Measurements from ENCODE around the gene CAMTA1. TPM values are rescaled to one million over a fixed set of nuclear protein-coding genes. Genes with fewer than 3 reads are reported as not detected.
"Not testable (repeated sequence)": the region's sequence is repeated elsewhere in the genome, so short reads cannot be mapped to it uniquely, and the experiment has no call there.

Gene CAMTA1
- polyA plus RNA-seq, 3 donors from 2014 or later = 52.7 to 89.0 (median 71.0) TPM

DNA sequence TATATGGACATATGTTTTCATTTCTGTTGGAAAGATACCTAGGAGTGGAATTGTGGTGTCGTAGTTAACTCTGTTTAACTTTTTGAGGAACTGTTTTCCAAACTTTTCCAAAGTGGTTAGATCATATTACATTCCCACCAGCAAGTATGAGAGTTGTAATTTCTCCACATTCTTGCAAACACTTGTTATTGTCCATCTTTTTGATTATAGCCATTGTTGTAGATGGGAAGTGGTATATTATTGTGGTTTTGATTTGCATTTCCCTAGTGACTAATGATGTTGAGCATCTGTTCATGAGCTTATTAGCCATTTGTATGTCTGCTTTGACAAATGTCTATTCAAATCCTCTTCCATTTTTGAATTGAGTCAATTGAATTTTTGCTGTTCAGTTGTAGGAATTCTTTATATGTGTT is 19.8 kb downstream of the CAMTA1 start:
- H3K27me3 Mint-ChIP-seq (ENCODE audit: low read depth in 3 of 3) = peaks cover 0 to 4% (median 3%) of the 10 kb centered on the region in 3 donors
- H3K27ac Mint-ChIP-seq = no peak overlapping the region
- H3K4me3 Mint-ChIP-seq = no peak overlapping the region
- H3K9me3 Mint-ChIP-seq = no peaks in the 10 kb centered on the region
- no peaks in the 10 kb centered on the region for H3K36me3 Mint-ChIP-seq
- H3K4me1 Mint-ChIP-seq = peaks cover 13 to 28% of the 10 kb centered on the region in 2 donors
- no peak for DNase-seq

GRCh38 chr1:6807782-6808181 is 22.5 kb downstream of the CAMTA1 start:
- DNase-seq = no peak
- no peaks in the 10 kb centered on the region for H3K9me3 Mint-ChIP-seq
- no peak overlapping the region for H3K27ac Mint-ChIP-seq
- peaks cover 0 to 4% (median 3%) of the 10 kb centered on the region in 3 donors for H3K27me3 Mint-ChIP-seq (ENCODE audit: low read depth in 3 of 3)
- H3K4me3 Mint-ChIP-seq = no peak overlapping the region
- no peaks in the 10 kb centered on the region for H3K36me3 Mint-ChIP-seq
- H3K4me1 Mint-ChIP-seq = peaks cover 20 to 25% of the 10 kb centered on the region in 2 donors

DNA sequence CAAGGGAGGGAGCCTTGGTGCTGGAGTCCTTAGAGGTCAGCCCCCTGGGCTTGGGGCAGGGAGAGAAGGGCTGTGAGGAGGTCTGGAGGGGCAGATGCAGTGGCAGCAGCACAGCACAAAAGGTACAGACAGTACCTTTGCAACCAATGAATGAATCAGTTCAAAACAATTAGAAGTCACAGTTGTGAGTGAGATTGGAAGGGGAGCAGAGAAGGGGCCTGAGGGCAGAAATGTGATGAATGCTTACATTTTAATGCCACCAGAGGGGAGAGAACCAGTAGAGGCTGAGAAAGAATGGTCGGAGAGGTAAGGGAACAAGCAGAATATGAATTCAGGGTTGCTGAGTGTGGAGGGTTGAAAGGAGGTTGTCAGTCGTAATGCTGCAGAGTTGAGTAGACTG is 24.2 kb downstream of the CAMTA1 start:
- H3K27ac Mint-ChIP-seq = no peak overlapping the region
- no peak overlapping the region for H3K4me3 Mint-ChIP-seq
- H3K27me3 Mint-ChIP-seq (ENCODE audit: low read depth in 3 of 3) = peaks cover 0 to 4% (median under 1%) of the 10 kb centered on the region in 3 donors
- DNase-seq = no peak
- no peaks in the 10 kb centered on the region for H3K9me3 Mint-ChIP-seq
- no peaks in the 10 kb centered on the region for H3K36me3 Mint-ChIP-seq
- peaks cover 19 to 29% of the 10 kb centered on the region in 2 donors for H3K4me1 Mint-ChIP-seq

DNA sequence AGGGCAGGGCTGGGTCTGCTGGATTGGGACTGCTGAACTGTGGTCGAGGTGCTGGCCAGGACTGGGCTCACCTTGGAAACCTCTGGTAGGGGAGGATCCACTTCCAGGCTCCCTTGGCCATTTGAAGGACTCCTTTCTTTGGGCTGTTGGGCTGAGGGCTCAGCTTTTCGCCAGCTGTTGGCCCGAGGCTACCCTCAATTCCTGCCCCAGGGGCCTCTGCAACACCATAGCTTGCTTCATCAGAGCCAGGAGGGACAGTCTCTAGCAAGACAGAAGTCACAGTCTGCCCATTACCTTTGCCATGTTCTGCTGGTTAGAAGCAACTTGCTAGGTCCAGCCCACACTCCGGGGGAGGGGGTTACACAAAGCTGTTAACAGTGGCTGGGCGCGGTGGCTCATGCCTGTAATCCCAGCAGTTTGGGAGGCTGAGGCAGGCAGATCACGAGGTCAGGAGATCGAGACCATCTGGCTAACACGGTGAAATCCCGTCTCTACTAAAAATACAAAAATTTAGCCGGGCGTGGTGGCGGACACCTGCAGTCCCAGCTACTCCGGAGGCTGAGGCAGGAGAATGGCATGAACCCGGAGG is 25.0 kb downstream of the CAMTA1 start:
- peaks cover 14 to 33% of the 10 kb centered on the region in 2 donors for H3K4me1 Mint-ChIP-seq
- not testable (repeated sequence) for H3K27me3 Mint-ChIP-seq (ENCODE audit: low read depth in 3 of 3); H3K9me3 Mint-ChIP-seq; DNase-seq; H3K4me3 Mint-ChIP-seq; H3K27ac Mint-ChIP-seq; H3K36me3 Mint-ChIP-seq

DNA sequence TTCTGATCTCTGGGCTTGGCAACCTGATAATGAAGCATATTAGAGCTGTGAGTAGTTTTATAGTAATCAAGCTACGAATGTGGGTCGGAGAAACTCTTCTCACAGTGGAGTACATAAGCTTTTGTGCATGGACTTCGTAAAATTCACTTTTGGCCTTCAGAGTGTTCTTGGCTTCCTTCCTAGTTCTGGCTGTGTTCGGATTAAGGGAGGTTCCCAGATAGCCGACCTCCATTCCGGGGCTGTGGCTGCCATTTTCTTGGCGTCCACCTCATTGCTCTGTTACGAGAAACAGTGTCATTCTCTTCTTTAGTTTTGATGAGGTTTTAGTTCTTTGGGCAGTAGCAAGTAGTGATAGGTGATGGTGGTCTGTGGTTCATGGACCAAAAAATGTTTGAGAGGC is 26.3 kb downstream of the CAMTA1 start:
- peaks cover 6 to 46% of the 10 kb centered on the region in 2 donors for H3K4me1 Mint-ChIP-seq
- no peaks in the 10 kb centered on the region for H3K27me3 Mint-ChIP-seq (ENCODE audit: low read depth in 3 of 3)
- H3K36me3 Mint-ChIP-seq = no peaks in the 10 kb centered on the region
- no peak overlapping the region for H3K4me3 Mint-ChIP-seq
- H3K9me3 Mint-ChIP-seq = no peaks in the 10 kb centered on the region
- no peak for DNase-seq
- no peak overlapping the region for H3K27ac Mint-ChIP-seq

DNA sequence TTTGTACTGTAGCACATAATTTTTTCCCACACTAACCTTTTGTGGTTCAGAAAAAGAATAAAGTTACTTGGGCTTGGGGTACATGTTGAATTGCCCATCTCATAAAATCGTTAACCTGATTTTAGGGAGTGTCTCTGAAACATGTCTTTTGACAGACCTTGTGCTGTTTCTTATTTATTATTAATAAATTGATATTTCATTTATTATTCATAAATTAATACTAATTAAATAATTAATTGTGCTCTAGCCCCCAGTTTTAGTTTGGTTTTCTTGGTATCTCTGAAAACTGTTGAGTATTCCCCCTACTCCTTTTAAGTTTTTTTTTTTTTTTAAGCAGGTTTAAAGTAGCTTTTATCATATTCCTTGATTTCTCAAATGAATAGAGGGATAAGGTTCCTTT is 27.9 kb downstream of the CAMTA1 start:
- H3K27me3 Mint-ChIP-seq (ENCODE audit: low read depth in 3 of 3) = no peaks in the 10 kb centered on the region
- H3K36me3 Mint-ChIP-seq = no peaks in the 10 kb centered on the region
- no peak overlapping the region for H3K4me3 Mint-ChIP-seq
- no peak overlapping the region for H3K27ac Mint-ChIP-seq
- peaks cover 10 to 59% of the 10 kb centered on the region in 2 donors for H3K4me1 Mint-ChIP-seq
- no peaks in the 10 kb centered on the region for H3K9me3 Mint-ChIP-seq
- no peak for DNase-seq

DNA sequence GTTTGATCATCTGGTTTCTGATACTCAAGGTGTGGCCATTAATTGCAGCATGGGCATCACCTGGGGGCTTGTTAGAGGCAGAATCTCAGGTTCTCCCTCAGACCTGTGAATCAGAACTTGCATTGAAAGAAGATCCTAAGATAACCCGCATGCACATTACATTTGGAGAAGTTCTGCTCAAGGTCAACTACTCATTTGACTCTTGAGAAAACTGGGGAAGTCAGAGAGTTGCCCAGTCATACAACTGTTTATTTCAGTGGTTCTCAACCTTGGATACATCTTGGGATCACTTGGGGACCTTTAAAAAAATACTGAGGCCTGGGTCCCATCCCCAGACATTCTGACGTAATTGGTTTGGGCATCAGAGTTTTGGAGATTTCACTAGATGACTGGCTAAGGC is 30.5 kb downstream of the CAMTA1 start:
- no peaks in the 10 kb centered on the region for H3K9me3 Mint-ChIP-seq
- no peaks in the 10 kb centered on the region for H3K36me3 Mint-ChIP-seq
- DNase-seq = no peak
- peaks cover 0 to 2% (median 0%) of the 10 kb centered on the region in 3 donors for H3K27me3 Mint-ChIP-seq (ENCODE audit: low read depth in 3 of 3)
- H3K4me1 Mint-ChIP-seq = peaks cover 25 to 73% of the 10 kb centered on the region in 2 donors
- H3K27ac Mint-ChIP-seq = peak overlapping the region in 1 of 6 donors; percentile 20
- no peak overlapping the region for H3K4me3 Mint-ChIP-seq

DNA sequence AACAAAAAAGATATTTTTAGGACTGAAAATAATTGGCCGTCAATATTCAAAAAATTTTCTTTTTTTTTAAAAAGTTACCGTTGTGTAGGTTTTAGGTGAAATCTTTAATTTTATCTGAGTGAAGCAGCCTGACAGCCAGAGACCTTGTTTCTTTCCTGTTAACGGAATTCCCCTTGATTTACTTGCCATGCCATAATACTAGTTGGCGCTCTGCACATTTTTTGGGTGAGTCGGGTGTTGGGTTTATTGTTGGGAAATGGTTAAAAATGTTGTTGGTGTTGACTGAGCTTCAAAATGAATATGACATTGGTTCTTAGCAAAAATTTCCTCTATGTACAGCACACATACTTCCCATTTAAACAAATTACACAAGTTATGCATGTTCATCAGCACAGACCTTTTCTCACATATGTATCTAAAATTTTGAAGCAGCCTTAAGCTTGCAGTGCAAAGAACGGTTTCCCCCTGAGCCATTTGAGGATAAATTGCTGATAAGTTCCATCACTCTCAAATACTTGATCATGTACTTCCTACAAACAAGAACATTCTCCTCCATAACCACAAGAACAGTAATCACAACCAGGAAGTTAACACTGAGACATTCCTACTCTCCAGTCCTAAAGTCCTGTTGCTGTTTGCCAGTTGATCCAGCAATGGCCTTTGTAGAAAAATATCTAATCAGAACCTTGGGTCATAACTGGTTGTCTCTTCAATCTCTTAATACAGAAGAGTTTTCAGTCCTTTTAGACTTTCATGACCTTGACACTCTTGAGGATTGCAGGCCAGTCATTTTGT is 34.2 kb downstream of the CAMTA1 start:
- peak overlapping the region in 2 of 6 donors; percentile 52 to 55 for H3K27ac Mint-ChIP-seq
- DNase-seq = no peak
- H3K4me1 Mint-ChIP-seq = peaks cover 26 to 69% of the 10 kb centered on the region in 2 donors
- no peak overlapping the region for H3K4me3 Mint-ChIP-seq
- H3K36me3 Mint-ChIP-seq = no peaks in the 10 kb centered on the region
- no peaks in the 10 kb centered on the region for H3K9me3 Mint-ChIP-seq
- H3K27me3 Mint-ChIP-seq (ENCODE audit: low read depth in 3 of 3) = peaks cover 0 to 2% (median 0%) of the 10 kb centered on the region in 3 donors

DNA sequence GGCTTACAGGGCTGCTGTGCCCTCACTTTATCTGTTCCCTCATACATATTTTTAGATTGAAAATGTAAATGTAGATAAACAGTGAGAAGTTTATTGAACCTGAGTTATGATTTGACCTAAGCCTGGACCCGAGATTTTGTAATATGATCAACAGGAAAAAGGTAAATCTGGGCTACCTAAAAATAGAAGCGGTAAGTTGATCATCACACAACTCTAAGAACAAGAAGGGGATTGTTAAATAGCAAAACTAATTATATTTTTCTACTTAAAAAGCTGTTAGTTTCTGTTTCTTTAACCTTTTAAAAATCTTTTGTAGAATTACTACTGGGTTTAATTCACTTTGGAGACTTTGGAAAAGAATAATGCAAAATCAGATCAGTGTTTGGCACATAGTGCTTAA is 35.6 kb downstream of the CAMTA1 start:
- Mint-ChIP-seq H3K27me3 (ENCODE audit: low read depth in 3 of 3) (peaks cover 0 to 2% (median 0%) of the 10 kb centered on the region in 3 donors), H3K4me1 (peaks cover 26 to 58% of the 10 kb centered on the region in 2 donors), H3K4me3 (no peak overlapping the region), H3K27ac (peak overlapping the region in 2 of 6 donors; percentile 26 to 43), H3K36me3 (no peaks in the 10 kb centered on the region), H3K9me3 (no peaks in the 10 kb centered on the region)
- DNase-seq = no peak

DNA sequence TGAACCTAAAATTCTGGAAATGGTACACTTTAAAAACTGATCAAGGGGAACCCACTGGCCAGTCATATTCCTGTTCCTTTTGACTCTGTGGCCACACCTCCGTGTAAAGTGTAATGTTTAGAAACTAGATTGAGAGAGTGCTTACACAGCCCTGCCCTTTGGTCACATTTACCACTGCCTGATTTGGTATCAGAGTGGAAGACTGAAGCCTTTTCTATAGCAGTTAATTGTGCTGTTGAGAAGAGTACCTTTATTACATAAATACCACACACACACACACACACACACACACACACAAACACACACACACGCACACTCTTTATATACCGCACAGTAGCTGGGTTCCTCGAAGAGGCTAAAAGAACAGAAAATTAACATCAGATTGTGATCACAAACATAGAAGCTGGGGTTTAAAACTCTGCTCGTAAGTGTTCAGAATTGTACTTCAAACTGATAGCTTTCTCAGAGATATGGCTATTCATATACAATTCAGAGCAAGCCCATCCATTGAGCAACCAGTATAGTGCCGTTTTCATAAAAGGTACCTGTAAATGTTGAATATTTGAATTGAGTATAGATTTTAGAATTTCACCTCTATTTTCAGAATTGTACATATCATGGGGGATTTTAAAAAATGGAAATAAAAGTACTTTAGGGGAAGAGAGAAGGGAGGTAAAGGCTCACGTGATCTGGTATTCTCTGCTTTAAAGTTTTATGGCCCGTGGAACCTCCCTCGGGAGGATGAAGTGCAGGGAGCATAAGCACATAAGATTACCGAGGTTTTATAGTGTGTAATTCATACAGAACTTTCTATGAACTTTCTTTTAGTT is 37.5 kb downstream of the CAMTA1 start:
- Mint-ChIP-seq H3K9me3 (no peaks in the 10 kb centered on the region), H3K27ac (peak overlapping the region in 2 of 6 donors; percentile 9 to 50), H3K4me1 (peaks cover 21 to 48% of the 10 kb centered on the region in 2 donors), H3K4me3 (no peak overlapping the region), H3K27me3 (ENCODE audit: low read depth in 3 of 3) (peaks cover 0 to 2% (median 2%) of the 10 kb centered on the region in 3 donors), H3K36me3 (peaks cover 0 to 5% (median 2%) of the 10 kb centered on the region in 3 donors)
- DNase-seq = no peak

GRCh38 chr1:6823793-6824192 is 38.5 kb downstream of the CAMTA1 start:
- Mint-ChIP-seq H3K36me3 (peaks cover 0 to 8% (median 3%) of the 10 kb centered on the region in 3 donors), H3K4me1 (peaks cover 21 to 47% of the 10 kb centered on the region in 2 donors), H3K9me3 (no peaks in the 10 kb centered on the region), H3K27ac (peak overlapping the region in 1 of 6 donors; percentile 51), H3K27me3 (ENCODE audit: low read depth in 3 of 3) (peaks cover 0 to 2% (median 2%) of the 10 kb centered on the region in 3 donors), H3K4me3 (no peak overlapping the region)
- no peak for DNase-seq

DNA sequence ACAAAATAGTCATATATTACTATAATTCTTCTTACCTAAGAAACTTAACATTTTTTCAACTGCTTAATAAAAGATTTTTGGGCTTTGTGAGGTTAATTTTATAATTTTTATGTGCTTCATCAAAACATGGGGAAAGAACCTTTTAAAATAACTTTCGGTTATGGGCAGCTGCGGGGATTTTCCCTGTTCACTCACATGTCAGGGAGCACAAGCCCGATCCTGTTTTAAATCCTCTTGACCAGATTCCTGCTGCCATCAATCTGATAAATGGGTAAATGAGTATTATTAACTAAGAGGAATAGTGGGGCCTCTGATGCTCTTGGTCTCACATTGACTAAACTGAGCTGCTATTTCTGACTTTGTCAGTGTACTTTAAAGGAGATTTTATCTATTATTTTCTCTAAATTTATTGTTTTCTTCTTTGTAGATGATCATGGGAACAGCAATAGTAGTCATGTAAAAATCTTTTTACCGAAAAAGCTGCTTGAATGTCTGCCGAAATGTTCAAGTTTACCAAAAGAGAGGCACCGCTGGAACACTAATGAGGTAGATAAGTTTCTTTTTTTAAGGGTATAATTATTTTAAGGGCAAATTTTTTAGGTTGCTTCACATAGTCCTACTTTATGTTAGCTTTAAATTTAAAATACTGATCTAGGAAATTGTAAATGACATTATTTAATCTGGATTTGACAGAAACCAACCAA is 39.6 kb downstream of the CAMTA1 start:
- Mint-ChIP-seq H3K27ac (no peak overlapping the region), H3K9me3 (no peaks in the 10 kb centered on the region), H3K4me1 (peaks cover 15 to 39% of the 10 kb centered on the region in 2 donors), H3K27me3 (ENCODE audit: low read depth in 3 of 3) (peaks cover 0 to 2% (median 2%) of the 10 kb centered on the region in 3 donors), H3K4me3 (no peak overlapping the region), H3K36me3 (peaks cover 3 to 12% (median 5%) of the 10 kb centered on the region in 3 donors)
- DNase-seq = no peak

- H3K4me1 Mint-ChIP-seq = peaks cover 4 to 29% of the 10 kb centered on the region in 2 donors
- no peak for DNase-seq
- H3K27ac Mint-ChIP-seq = no peak overlapping the region
- H3K36me3 Mint-ChIP-seq = peaks cover 3 to 12% (median 5%) of the 10 kb centered on the region in 3 donors
- H3K4me3 Mint-ChIP-seq = no peak overlapping the region
- no peaks in the 10 kb centered on the region for H3K9me3 Mint-ChIP-seq
- H3K27me3 Mint-ChIP-seq (ENCODE audit: low read depth in 3 of 3) = peaks cover 0 to 2% (median 1%) of the 10 kb centered on the region in 3 donors
These were observed 40.6 kb downstream of the CAMTA1 start for GRCh38 chr1:6825828-6826227.

Data from immature natural killer cell (primary cell).